Measurements from ENCODE around the gene GABBR2. TPM values are rescaled to one million over a fixed set of nuclear protein-coding genes. Genes with fewer than 3 reads are reported as not detected.

The GABBR2 gene
- total RNA-seq, 6 experiments from 2014 or later: not detected

GRCh38 chr9:98259791-98260190 lies 448.9 kb downstream of the GABBR2 start:
- WGBS (ENCODE audit: insufficient coverage, low coverage, low lambda C conversion rate, missing lambda C conversion rate): 68% methylated on average over 3 of the region's 3 CpGs
- Histone ChIP-seq H3K9me3 (no peaks in the 10 kb centered on the region), H3K4me3 (no peak overlapping the region), H3K27ac (no peak overlapping the region), H3K4me1 (peaks cover 0 to 7% (median 2%) of the 10 kb centered on the region in 4 donors), H3K36me3 (no peaks in the 10 kb centered on the region), H3K27me3 (no peaks in the 10 kb centered on the region)
- TF ChIP-seq CTCF (IDR thresholded peaks at IDR 0.05) (peak in 1 of 4 donors; percentile 16), POLR2A (IDR thresholded peaks at IDR 0.05) (no peak)
- intact Hi-C loops (cut with DNase I): loop anchor here in 1 of 2 donors (10.0 kb wide), 1 partner anchor 185 kb away; no protein-coding TSS in a partner anchor
- ATAC-seq (no peak), DNase-seq (no peak)

- 5% methylated on average over 12 of the region's 12 CpGs for WGBS (ENCODE audit: insufficient coverage, low coverage, low lambda C conversion rate, missing lambda C conversion rate)
- TF ChIP-seq CTCF (IDR thresholded peaks at IDR 0.05): no peak
- no peak for TF ChIP-seq POLR2A (IDR thresholded peaks at IDR 0.05)
- Histone ChIP-seq H3K4me3 (peak overlapping the region; percentile 70 to 96 (median 94)), H3K27ac (peak overlapping the region; percentile 80 to 94 (median 94)), H3K9me3 (no peaks in the 10 kb centered on the region), H3K4me1 (peaks cover 0 to 11% (median 5%) of the 10 kb centered on the region in 4 donors), H3K27me3 (no peaks in the 10 kb centered on the region), H3K36me3 (no peaks in the 10 kb centered on the region)
- no peak for DNase-seq
- intact Hi-C loops (cut with DNase I): loop anchor here in 1 of 2 donors (10.0 kb wide), 1 partner anchor 182 kb away; no protein-coding TSS in a partner anchor
- no peak for ATAC-seq
These were observed 452.0 kb downstream of the GABBR2 start for GRCh38 chr9:98256756-98257155.

- intact Hi-C loops (cut with DNase I): loop anchor here in 1 of 2 donors (10.0 kb wide), 1 partner anchor 181 kb away; no protein-coding TSS in a partner anchor
- H3K27ac ChIP-seq: peak within 1 kb of the TSS; percentile 80 to 94 (median 94)
- TF ChIP-seq CTCF (IDR thresholded peaks at IDR 0.05) (peak in 2 of 4 donors; percentile 10 to 23), POLR2A (IDR thresholded peaks at IDR 0.05) (peak; percentile 60)
- H3K36me3 ChIP-seq: no peaks in the 10 kb centered on the region
- H3K4me1 ChIP-seq: peaks cover 0 to 11% (median 5%) of the 10 kb centered on the region in 4 donors
- peak; percentile 95 to 98 (median 95) for ATAC-seq
- H3K27me3 ChIP-seq: no peaks in the 10 kb centered on the region
- 0% methylated on average over 23 of the region's 64 CpGs for WGBS (ENCODE audit: insufficient coverage, low coverage, low lambda C conversion rate, missing lambda C conversion rate)
- peak; percentile 97 to 99 (median 98) for DNase-seq
- H3K4me3 ChIP-seq: peak within 1 kb of the TSS; percentile 70 to 96 (median 94)
- H3K9me3 ChIP-seq: no peaks in the 10 kb centered on the region
These were observed 453.0 kb downstream of the GABBR2 start, which contains the start of gene TBC1D2 for GRCh38 chr9:98255578-98256296. Gene TBC1D2, minus strand, starts transcription at chr9:98255649. Its CDS starts 108 bp downstream, at chr9:98255541.

- ATAC-seq: peak; percentile 1 to 11 (median 6)
- Histone ChIP-seq H3K9me3 (no peaks in the 10 kb centered on the region), H3K4me1 (peaks cover 0 to 11% (median 5%) of the 10 kb centered on the region in 4 donors), H3K27me3 (no peaks in the 10 kb centered on the region), H3K36me3 (no peaks in the 10 kb centered on the region), H3K27ac (peak overlapping the region; percentile 80 to 94 (median 94)), H3K4me3 (peak overlapping the region; percentile 70 to 96 (median 94))
- TF ChIP-seq CTCF (IDR thresholded peaks at IDR 0.05) (no peak), POLR2A (IDR thresholded peaks at IDR 0.05) (no peak)
- WGBS (ENCODE audit: insufficient coverage, low coverage, low lambda C conversion rate, missing lambda C conversion rate): 0% methylated on average over 21 of the region's 36 CpGs
- intact Hi-C loops (cut with DNase I): loop anchor here in 1 of 2 donors (10.0 kb wide), 1 partner anchor 180 kb away; no protein-coding TSS in a partner anchor
- DNase-seq: no peak
These were observed 453.6 kb downstream of the GABBR2 start for GRCh38 chr9:98255061-98255577.

Data from right lobe of liver (tissue), 6 donors.